Measurements from ENCODE around the gene GPC3.
"Not testable (repeated sequence)": the region's sequence is repeated elsewhere in the genome, so short reads cannot be mapped to it uniquely, and the experiment has no call there.

The GPC3 gene

GRCh38 chrX:133985164-133985966, at the start of gene GPC3:
Gene GPC3 (minus strand): TSS chrX:133985594.
- DNase-seq: peak; percentile 46

GRCh38 chrX:134032441-134032840, 47.0 kb upstream of the GPC3 start:
- no peak for DNase-seq

GRCh38 chrX:134026565-134027311, 41.3 kb upstream of the GPC3 start:
- peak; percentile 2 for DNase-seq

- DNase-seq: no peak
Observed at GRCh38 chrX:134025986-134026545, 40.7 kb upstream of the GPC3 start.

GRCh38 chrX:134024686-134025377, 39.4 kb upstream of the GPC3 start:
- no peak for DNase-seq

GRCh38 chrX:134023851-134024281, 38.5 kb upstream of the GPC3 start:
- DNase-seq: no peak

GRCh38 chrX:134020910-134021309, 35.5 kb upstream of the GPC3 start:
- no peak for DNase-seq

GRCh38 chrX:134019567-134020206, 34.3 kb upstream of the GPC3 start:
- DNase-seq: no peak

- DNase-seq: not testable (repeated sequence)
Observed at GRCh38 chrX:134016309-134016708, 30.9 kb upstream of the GPC3 start.

GRCh38 chrX:134015510-134015909, 30.1 kb upstream of the GPC3 start:
- not testable (repeated sequence) for DNase-seq

GRCh38 chrX:134013524-134013923, 28.1 kb upstream of the GPC3 start:
- DNase-seq: no peak

GRCh38 chrX:134013092-134013497, 27.7 kb upstream of the GPC3 start:
- no peak for DNase-seq

- DNase-seq: no peak
Observed at GRCh38 chrX:134010690-134011089, 25.3 kb upstream of the GPC3 start.

GRCh38 chrX:134007716-134008115, 22.3 kb upstream of the GPC3 start:
- no peak for DNase-seq

GRCh38 chrX:134006484-134007161, 21.2 kb upstream of the GPC3 start:
- DNase-seq: no peak

- DNase-seq: no peak
Observed at GRCh38 chrX:134004084-134004483, 18.7 kb upstream of the GPC3 start.

- no peak for DNase-seq
Observed at GRCh38 chrX:134002921-134003615, 17.7 kb upstream of the GPC3 start.

GRCh38 chrX:134000260-134001245, 15.2 kb upstream of the GPC3 start:
- no peak for DNase-seq

GRCh38 chrX:133999031-133999705, 13.8 kb upstream of the GPC3 start:
- DNase-seq: no peak

- no peak for DNase-seq
Observed at GRCh38 chrX:133995759-133996158, 10.4 kb upstream of the GPC3 start.

Measured in stimulated activated CD4-positive, alpha-beta T cell treated with anti-CD3 and anti-CD28 coated beads, Interleukin-4, amount 100 ng/mL, for 1 hour (primary cell).